Peyer's patch (tissue), 4 donors: ENCODE results near the gene BAD. TPM values are rescaled to one million over a fixed set of nuclear protein-coding genes. Genes with fewer than 3 reads are reported as not detected.

Experiments
- DNase-seq, 3 donors: peaks; one replicate each; pipeline ENCODE4 v3.0.0-alpha.2; 2017 to 2019
- H3K27ac ChIP-seq, 4 donors: fragments of 200-600 bp; sonication (generic); one replicate each; pipeline ENCODE4 v1.5.1; 2016 to 2019
- H3K27me3 ChIP-seq, 2 donors: fragments of 200-600 bp; sonication (generic); one replicate each; pipeline ENCODE4 v1.5.1; 2019
- H3K36me3 ChIP-seq, 3 donors: fragments of 200-600 bp; sonication (generic); one replicate each; pipeline ENCODE4 v1.5.1; 2016 to 2019
- H3K4me1 ChIP-seq, 4 donors: fragments of 200-600 bp; sonication (generic); one replicate each; pipeline ENCODE4 v1.5.1; 2016 to 2019
- H3K4me3 ChIP-seq, 4 donors: fragments of 200-600 bp; sonication (generic); 1 replicate in 3 of 4; 2 replicates in 1 of 4; pipeline ENCODE4 v1.5.1; 2016 to 2019; ENCODE audit warnings: mild to moderate bottlenecking in 1 of 4
- H3K9me3 ChIP-seq, 4 donors: fragments of 200-600 bp; sonication (generic); one replicate each; pipeline ENCODE4 v1.5.1; 2016 to 2019; ENCODE audit warnings: mild to moderate bottlenecking in 1 of 4
- CTCF ChIP-seq, 6 experiments: fragments of 450-650 bp in 4 of 6; fragments of 200-600 bp in 2 of 6; sonication (generic) in 1 of 6; IDR thresholded peaks; one replicate each; pipeline ENCODE4 v1.5.1; 2017 to 2019; ENCODE audit warnings: antibody characterized with exemption in 6 of 6, mild to moderate bottlenecking in 3 of 6, moderate library complexity in 1 of 6
- POLR2A ChIP-seq, 2 donors: fragments of 450-650 bp; IDR thresholded peaks; one replicate each; pipeline ENCODE4 v1.5.1; 2017; ENCODE audit warnings: antibody characterized with exemption in 2 of 2, mild to moderate bottlenecking in 2 of 2, moderate library complexity in 2 of 2
- total RNA-seq, 4 donors: library from RNA; depleted of rRNA; stranded (reverse); fragments of >200 nt; gene quantifications; one replicate each; pipeline ENCODE4 v1.1.0, GENCODE V29; 2016

The BAD gene
- total RNA-seq, 4 donors from 2014 or later, result 57.4 to 91.8 (median 63.7) TPM

DNA sequence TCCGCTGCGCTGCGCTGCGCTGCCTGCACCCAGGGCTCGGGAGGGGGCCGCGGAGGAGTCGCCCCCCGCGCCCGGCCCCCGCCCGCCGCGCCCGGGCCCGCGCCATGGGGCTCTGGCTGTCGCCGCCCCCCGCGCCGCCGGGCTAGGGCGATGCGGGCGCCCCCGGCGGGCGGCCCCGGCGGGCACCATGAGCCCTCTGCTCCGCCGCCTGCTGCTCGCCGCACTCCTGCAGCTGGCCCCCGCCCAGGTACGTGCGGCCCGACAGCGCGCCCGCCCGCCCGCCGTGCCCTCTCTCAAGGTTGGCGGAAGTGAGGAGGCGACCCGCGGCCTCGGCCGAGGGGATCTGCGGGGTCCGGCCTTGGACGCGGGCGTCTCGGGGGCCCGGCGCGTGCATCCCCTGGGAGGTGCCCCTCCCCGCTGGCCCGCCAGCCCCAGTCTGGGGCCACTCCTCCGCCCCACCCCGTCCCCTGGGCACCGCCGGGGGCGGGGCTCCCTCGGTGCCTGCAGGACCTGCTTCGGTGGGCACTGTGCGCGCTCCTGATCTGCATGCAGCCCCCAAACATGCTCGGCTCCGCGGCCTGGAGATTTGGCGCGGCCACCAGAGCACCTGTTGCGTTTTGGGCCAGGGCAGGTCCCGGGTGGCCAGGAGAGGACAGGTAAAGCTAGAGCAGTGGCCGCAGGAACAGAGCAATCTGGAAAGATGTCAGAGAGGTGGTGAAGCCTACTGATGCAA is 49.7 kb downstream of the BAD start:
- Histone ChIP-seq H3K27me3 (no peaks in the 10 kb centered on the region), H3K27ac (peak overlapping the region; percentile 61 to 95 (median 83)), H3K36me3 (peaks cover 0 to 19% (median 0%) of the 10 kb centered on the region in 3 donors), H3K4me1 (peaks cover 0 to 60% (median 25%) of the 10 kb centered on the region in 4 donors), H3K9me3 (no peaks in the 10 kb centered on the region), H3K4me3 (peak overlapping the region; percentile 52 to 91 (median 80))
- DNase-seq, result peak; percentile 66 to 82 (median 82)
- TF ChIP-seq POLR2A (IDR thresholded peaks at IDR 0.05) (peak in 1 of 2 donors; percentile 33), CTCF (IDR thresholded peaks at IDR 0.05) (peak in 3 of 6 experiments; percentile 9 to 32 (median 24))

DNA sequence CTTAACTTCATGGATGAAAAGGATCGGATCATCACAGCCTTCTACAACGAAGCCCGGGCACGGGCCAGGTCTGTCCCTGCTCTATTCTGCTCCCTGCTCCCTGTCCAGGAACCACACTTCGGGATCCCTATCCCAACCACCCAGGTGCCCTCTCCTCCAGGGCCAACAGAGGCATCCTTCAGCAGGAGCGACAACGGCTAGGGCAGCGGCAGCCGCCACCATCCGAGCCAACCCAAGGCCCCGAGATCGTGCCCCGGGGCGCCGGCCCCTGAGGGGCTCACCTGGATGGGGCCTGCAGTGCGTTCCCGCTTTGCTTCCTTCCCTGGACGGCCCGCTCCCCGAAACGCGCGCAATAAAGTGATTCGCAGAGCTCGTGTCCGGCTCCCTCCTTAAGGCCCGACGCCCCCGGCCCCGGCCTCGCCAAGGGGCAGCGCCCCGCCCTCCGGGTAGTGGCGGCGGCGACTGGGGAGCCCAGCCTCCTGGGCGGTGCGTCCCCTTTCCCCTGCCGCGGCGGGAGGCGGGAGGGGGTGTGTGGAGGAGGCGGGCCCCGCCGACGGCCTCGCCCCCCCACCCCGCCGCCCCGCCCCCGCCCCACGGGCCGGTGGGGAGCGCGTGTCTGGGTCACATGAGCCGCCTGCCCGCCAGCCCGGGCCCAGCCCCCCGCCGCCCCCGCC is 50.4 kb downstream of the BAD start, which contains the start of gene VEGFB:
Gene VEGFB, plus strand, starts transcription at position 672 of the 674 bp plus-strand sequence. CDS start 250 bp downstream, outside the sequence.
- peaks cover 0 to 19% (median 0%) of the 10 kb centered on the region in 3 donors for H3K36me3 ChIP-seq
- peaks cover 0 to 64% (median 24%) of the 10 kb centered on the region in 4 donors for H3K4me1 ChIP-seq
- H3K9me3 ChIP-seq, result no peaks in the 10 kb centered on the region
- no peaks in the 10 kb centered on the region for H3K27me3 ChIP-seq
- H3K4me3 ChIP-seq, result peak within 1 kb of the TSS; percentile 52 to 91 (median 80)
- DNase-seq, result peak; percentile 81 to 90 (median 86)
- H3K27ac ChIP-seq, result peak within 1 kb of the TSS; percentile 64 to 95 (median 83)
- peak in 1 of 2 donors; percentile 13 for TF ChIP-seq POLR2A (IDR thresholded peaks at IDR 0.05)
- no peak for TF ChIP-seq CTCF (IDR thresholded peaks at IDR 0.05)

GRCh38 chr11:64232967-64233315 is 51.5 kb downstream of the BAD start:
- H3K27ac ChIP-seq, result peak overlapping the region in 1 of 4 donors; percentile 17
- peaks cover 0 to 63% (median 24%) of the 10 kb centered on the region in 4 donors for H3K4me1 ChIP-seq
- no peaks in the 10 kb centered on the region for H3K9me3 ChIP-seq
- no peaks in the 10 kb centered on the region for H3K27me3 ChIP-seq
- DNase-seq, result no peak
- no peak overlapping the region for H3K4me3 ChIP-seq
- peaks cover 0 to 8% (median 0%) of the 10 kb centered on the region in 3 donors for H3K36me3 ChIP-seq
- no peak for TF ChIP-seq CTCF (IDR thresholded peaks at IDR 0.05)
- no peak for TF ChIP-seq POLR2A (IDR thresholded peaks at IDR 0.05)

DNA sequence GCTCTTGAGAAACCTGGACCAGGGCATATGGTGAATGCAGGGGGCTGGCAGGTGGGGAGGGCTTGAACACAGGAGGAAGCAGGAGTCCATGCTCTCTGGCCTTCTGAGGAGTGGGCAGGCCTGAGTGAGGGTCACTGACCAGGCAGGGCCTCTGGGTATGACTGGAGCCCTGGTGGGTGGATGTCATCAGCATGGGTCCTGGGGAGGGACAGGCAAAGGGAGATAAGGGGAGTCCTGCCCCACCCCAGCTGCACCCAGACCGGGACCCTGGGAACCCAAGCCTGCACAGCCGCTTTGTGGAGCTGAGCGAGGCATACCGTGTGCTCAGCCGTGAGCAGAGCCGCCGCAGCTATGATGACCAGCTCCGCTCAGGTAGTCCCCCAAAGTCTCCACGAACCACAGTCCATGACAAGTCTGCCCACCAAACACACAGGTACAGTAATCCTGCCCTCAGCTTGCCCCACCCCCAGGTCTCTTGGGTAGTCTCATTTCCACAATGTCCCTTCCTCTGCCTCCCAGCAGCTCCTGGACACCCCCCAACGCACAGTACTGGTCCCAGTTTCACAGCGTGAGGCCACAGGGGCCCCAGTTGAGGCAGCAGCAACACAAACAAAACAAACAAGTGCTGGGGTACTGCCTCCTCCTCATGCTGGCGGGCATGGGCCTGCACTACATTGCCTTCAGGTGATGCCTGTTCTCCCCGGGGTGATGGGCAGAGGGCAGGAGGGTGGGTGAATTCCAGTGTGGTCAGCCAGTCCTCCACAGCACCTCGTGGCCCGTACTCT is 52.1 kb downstream of the BAD start:
- TF ChIP-seq CTCF (IDR thresholded peaks at IDR 0.05), result no peak
- no peak for TF ChIP-seq POLR2A (IDR thresholded peaks at IDR 0.05)
- Histone ChIP-seq H3K4me3 (no peak overlapping the region), H3K27me3 (no peaks in the 10 kb centered on the region), H3K4me1 (peaks cover 0 to 63% (median 27%) of the 10 kb centered on the region in 4 donors), H3K9me3 (no peaks in the 10 kb centered on the region), H3K27ac (peak overlapping the region in 1 of 4 donors; percentile 17), H3K36me3 (peaks cover 0 to 3% (median 0%) of the 10 kb centered on the region in 3 donors)
- DNase-seq, result no peak

GRCh38 chr11:64231546-64231945 is 52.9 kb downstream of the BAD start:
- no peak for DNase-seq
- Histone ChIP-seq H3K9me3 (no peaks in the 10 kb centered on the region), H3K36me3 (no peaks in the 10 kb centered on the region), H3K4me3 (peak overlapping the region in 1 of 4 donors; percentile 89), H3K27me3 (no peaks in the 10 kb centered on the region), H3K27ac (peak overlapping the region in 1 of 4 donors; percentile 91), H3K4me1 (peaks cover 0 to 67% (median 29%) of the 10 kb centered on the region in 4 donors)
- TF ChIP-seq POLR2A (IDR thresholded peaks at IDR 0.05) (no peak), CTCF (IDR thresholded peaks at IDR 0.05) (no peak)
